Sciatic nerve (tissue), 2 donors: ENCODE data around the gene SGF29. TPM values are rescaled to one million over a fixed set of nuclear protein-coding genes. Genes with fewer than 3 reads are reported as not detected.
"Not testable (repeated sequence)": the region's sequence is repeated elsewhere in the genome, so short reads cannot be mapped to it uniquely, and the experiment has no call there.

Source experiments
- ATAC-seq: fragments of 200-7000 bp; cut with Tn5 transposase; one replicate; pipeline ENCODE4 v1.9.1; 2020; ENCODE audit warnings: mild to moderate bottlenecking, moderate library complexity
- DNase-seq: peaks from one replicate; pipeline ENCODE4 v3.0.0-alpha.2; 2020; ENCODE audit warnings: low spot score
- intact Hi-C: fragments of 100-400 bp; cut with DNase I; formaldehyde crosslinking; loops from one replicate; pipeline ENCODE4 v1.14.2; 2022
- total RNA-seq: library from RNA; stranded (reverse); fragmentation: NEBNext Ultra II Directional; extraction: Animal tissue kit (Norgen Biotek cat#: 25700); gene quantifications from one replicate; pipeline ENCODE4 v1.2.1, GENCODE V29; 2021
- donor health status: DM: no; HTN: no; CAD: no.
- donor health status: DM: no; HTN: no; CAD: no.

The SGF29 gene
- total RNA-seq, 1 donor from 2014 or later: 30.9 TPM

GRCh38 chr16:28589069-28589468 lies 35.3 kb downstream of the SGF29 start:
- intact Hi-C loops: no loop called here

GRCh38 chr16:28589930-28590329 lies 36.2 kb downstream of the SGF29 start:
- intact Hi-C loops: no loop called here
- no peak for ATAC-seq
- DNase-seq: no peak

More at GRCh38 chr16:28589069-28589468, 35.3 kb downstream of the SGF29 start:
- no peak for DNase-seq
- no peak for ATAC-seq

- ATAC-seq (no peak), DNase-seq (no peak)
Measured at GRCh38 chr16:28590384-28591340, 36.9 kb downstream of the SGF29 start.

GRCh38 chr16:28591355-28591754 lies 37.6 kb downstream of the SGF29 start:
- DNase-seq: no peak
- intact Hi-C loops: no loop called here
- ATAC-seq: no peak

More at GRCh38 chr16:28590384-28591340, 36.9 kb downstream of the SGF29 start:
- intact Hi-C loops: no loop called here

GRCh38 chr16:28592511-28592910 lies 38.8 kb downstream of the SGF29 start:
- ATAC-seq: no peak
- no peak for DNase-seq
- intact Hi-C loops: no loop called here

GRCh38 chr16:28592979-28593553 lies 39.3 kb downstream of the SGF29 start:
- intact Hi-C loops: no loop called here
- ATAC-seq: no peak
- DNase-seq: no peak

- intact Hi-C loops, DNase-seq, ATAC-seq: not testable (repeated sequence)
Measured at GRCh38 chr16:28595451-28595850, 41.7 kb downstream of the SGF29 start.

- no peak for DNase-seq
- intact Hi-C loops: no loop called here
- ATAC-seq: peak; percentile 27
Measured at GRCh38 chr16:28596115-28596630, 42.5 kb downstream of the SGF29 start.

GRCh38 chr16:28596840-28597691 lies 43.3 kb downstream of the SGF29 start, which contains the start of gene SULT1A2:
TSS of gene SULT1A2 (minus strand) at chr16:28597050. CDS start at chr16:28595930, 1,120 bp downstream.
- DNase-seq (no peak), ATAC-seq (peak; percentile 67)
- intact Hi-C loops: no loop called here

GRCh38 chr16:28597692-28598261 lies 44.1 kb downstream of the SGF29 start:
- ATAC-seq: no peak
- intact Hi-C loops: no loop called here
- DNase-seq: no peak

- intact Hi-C loops, ATAC-seq, DNase-seq: not testable (repeated sequence)
Measured at GRCh38 chr16:28599377-28600285, 45.9 kb downstream of the SGF29 start.

- intact Hi-C loops, ATAC-seq, DNase-seq: not testable (repeated sequence)
Measured at GRCh38 chr16:28600965-28601364, 47.2 kb downstream of the SGF29 start.

GRCh38 chr16:28601589-28601988 lies 47.9 kb downstream of the SGF29 start:
- DNase-seq, intact Hi-C loops, ATAC-seq: not testable (repeated sequence)

- intact Hi-C loops, ATAC-seq, DNase-seq: not testable (repeated sequence)
Measured at GRCh38 chr16:28602062-28602461, 48.3 kb downstream of the SGF29 start.

- no peak for ATAC-seq
- intact Hi-C loops: no loop called here
- no peak for DNase-seq
Measured at GRCh38 chr16:28602529-28602928, 48.8 kb downstream of the SGF29 start.

- intact Hi-C loops: no loop called here
- ATAC-seq: no peak
- DNase-seq: no peak
Measured at GRCh38 chr16:28603381-28604185, 49.9 kb downstream of the SGF29 start.

- intact Hi-C loops: no loop called here
- DNase-seq (no peak), ATAC-seq (no peak)
Measured at GRCh38 chr16:28604186-28604565, 50.5 kb downstream of the SGF29 start.
